Cerebellar cortex (tissue), 1 donor: Measurements from ENCODE around the gene CDH13.

Source experiments
- DNase-seq: peaks from one replicate; pipeline ENCODE4 v3.0.0-alpha.2; 2015; ENCODE audit warnings: low spot score

Gene CDH13

DNA sequence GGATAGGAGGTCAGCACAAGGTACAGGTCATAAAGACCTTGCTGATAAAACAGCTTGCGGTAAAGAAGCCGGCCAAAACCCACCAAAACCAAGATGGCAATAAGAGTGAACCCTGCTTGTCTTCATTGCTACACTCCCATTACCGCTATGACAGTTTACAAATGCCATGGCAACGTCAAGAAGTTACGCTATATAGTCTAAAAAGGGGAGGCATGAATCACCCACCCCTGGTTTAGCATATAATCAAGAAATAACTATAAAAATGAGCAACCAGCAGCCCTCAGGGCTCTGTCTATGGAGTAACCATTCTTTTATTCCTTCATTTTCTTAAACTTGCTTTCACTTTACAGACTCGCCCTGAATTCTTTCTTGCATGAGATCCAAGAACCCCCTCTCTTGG is 1180.0 kb downstream of the CDH13 start:
- DNase-seq: no peak

- no peak for DNase-seq
These were observed 1180.5 kb downstream of the CDH13 start for GRCh38 chr16:83807327-83807709.

- peak; percentile 90 for DNase-seq
These were observed 1181.2 kb downstream of the CDH13 start, which contains the start of gene HSBP1 for GRCh38 chr16:83807710-83808572. Gene HSBP1 (plus strand): TSS chr16:83807978. CDS start chr16:83808077, 99 bp downstream.

- no peak for DNase-seq
These were observed 1181.8 kb downstream of the CDH13 start for GRCh38 chr16:83808573-83809014.

DNA sequence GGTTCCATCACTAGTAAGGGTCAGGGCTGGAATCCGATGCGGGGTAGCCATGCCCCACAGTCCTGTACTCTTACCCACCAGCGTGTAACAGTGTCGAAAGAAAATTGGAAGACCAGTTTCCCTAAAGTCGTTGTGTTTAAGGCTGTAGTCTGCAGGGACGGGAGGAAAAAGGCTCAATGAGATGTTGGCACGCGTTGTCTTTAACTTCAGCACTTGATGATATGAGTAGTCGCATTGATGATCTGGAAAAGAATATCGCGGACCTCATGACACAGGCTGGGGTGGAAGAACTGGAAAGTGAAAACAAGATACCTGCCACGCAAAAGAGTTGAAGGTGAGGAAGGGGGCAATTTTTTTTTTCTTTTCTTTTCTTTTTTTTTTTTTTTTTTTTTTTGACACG is 1182.3 kb downstream of the CDH13 start:
- no peak for DNase-seq

GRCh38 chr16:83810901-83811300 is 1184.1 kb downstream of the CDH13 start:
- no peak for DNase-seq

DNA sequence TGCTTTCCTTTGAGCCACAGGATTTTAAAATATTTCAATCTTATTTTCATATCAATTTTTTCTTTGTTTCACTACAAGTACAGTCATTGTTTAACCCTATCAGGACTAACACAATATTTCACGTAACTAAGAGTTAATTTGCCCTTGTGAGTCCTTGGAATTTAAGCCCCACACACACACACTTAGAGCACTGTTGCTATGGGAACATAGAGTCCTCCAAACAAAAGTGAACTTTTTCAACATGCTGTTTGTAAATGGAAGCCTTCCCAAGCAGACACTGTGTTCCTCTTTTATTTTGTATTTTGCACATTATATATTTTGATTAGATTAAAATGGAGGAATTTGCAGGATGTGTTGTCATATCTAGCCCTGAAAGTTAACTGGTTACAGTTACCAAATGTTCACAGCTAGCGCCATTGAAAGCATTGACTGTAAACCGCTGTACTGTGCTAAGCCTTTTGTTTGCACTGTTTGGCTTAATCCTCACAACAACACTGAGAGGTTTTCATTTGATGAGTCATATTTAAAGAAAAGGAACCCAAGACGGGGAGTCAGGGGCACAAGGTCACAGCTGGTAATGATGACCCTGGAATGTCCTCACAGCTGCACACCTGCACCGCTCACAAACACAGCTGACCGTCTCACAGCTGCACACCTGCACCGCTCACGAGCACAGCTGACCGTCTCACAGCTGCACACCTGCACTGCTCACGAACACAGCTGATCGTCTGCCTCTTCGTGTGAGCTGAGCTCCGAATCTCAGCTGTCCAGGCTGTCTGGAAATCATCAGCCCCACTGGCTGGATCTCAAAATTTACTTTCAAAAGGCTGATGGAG is 1187.3 kb downstream of the CDH13 start:
- DNase-seq: peak; percentile 54

GRCh38 chr16:83814659-83814985 is 1187.9 kb downstream of the CDH13 start:
- no peak for DNase-seq

GRCh38 chr16:83817022-83817421 is 1190.3 kb downstream of the CDH13 start:
- no peak for DNase-seq

- no peak for DNase-seq
These were observed 1191.5 kb downstream of the CDH13 start for GRCh38 chr16:83818276-83818675.

DNA sequence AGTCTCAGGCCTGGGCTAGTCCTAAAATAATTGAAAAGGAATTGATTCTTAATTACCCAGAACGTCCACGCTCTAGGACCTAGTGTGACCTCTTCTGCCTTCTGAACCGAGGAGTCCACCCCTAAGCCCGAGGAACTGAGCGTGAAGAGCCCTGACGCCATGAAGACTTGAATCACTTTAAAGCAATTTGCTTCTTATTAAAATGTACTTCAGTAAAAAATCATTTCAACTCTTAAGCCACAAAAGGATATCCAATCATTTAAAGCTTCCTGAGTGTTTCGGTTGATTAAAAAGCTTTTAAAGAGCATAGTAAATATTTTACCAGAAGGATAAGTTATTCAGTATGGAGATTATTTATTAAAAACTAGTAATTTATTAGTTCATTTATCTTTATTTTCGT is 1192.6 kb downstream of the CDH13 start:
- no peak for DNase-seq

DNA sequence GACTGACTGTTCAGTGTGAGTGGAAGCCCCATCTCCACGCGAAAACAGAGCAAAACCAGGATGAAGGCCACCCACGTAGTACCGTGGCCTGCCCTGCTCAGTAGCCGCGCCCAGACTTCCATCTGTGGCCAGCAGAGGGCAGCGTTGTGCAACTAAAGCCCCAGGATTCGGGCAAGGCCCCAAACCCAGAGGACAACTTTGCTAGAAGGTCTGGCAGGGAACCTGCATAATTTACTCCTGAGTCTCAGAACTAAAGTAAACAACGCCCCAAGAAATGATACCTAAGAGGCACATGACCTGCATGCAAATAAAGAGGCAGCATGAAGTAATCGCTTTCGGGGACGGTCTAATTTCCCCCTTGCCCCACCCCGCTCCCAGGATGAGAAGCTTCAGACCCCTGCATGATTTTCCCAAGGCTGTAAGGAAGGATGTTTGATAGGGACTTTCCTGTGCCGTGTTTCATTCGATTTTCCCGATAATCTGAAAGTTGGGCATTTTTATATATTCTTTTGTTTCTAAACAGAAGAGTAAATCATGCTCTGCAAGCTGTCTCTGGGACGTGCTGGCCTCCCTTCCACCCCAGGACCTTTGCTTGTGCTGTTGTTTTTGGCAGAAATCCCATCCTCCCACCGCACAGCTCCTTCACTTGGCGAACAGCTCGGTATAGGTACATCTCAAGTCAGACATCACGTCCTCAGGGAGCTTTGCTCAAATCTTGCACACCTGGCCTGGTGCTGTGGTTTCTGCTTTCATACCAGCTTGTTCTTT is 1199.6 kb downstream of the CDH13 start:
- peak; percentile 74 for DNase-seq

- DNase-seq: no peak
These were observed 1203.5 kb downstream of the CDH13 start for GRCh38 chr16:83830091-83830768.

- DNase-seq: no peak
These were observed 1204.1 kb downstream of the CDH13 start for GRCh38 chr16:83830769-83831455.

GRCh38 chr16:83831456-83831987 is 1204.8 kb downstream of the CDH13 start:
- no peak for DNase-seq

DNA sequence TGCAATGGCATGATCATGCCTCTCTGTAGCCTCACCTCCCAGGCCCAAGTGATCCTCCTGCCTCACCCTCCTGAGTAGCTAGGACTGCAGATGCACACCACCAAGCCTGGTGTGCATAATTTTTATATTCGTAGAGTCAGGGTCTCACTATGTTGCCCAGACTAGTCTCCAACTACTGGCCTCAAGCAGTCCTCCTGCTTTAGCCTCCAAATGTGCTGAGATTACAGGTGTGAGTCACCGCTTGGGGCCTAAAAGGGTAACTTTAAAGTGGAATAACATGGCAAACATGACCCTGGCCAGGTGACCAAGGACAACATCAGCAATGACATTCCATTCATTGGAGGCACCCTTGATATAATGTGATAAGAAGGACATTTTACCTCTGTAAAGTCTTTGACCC is 1207.2 kb downstream of the CDH13 start:
- no peak for DNase-seq

DNA sequence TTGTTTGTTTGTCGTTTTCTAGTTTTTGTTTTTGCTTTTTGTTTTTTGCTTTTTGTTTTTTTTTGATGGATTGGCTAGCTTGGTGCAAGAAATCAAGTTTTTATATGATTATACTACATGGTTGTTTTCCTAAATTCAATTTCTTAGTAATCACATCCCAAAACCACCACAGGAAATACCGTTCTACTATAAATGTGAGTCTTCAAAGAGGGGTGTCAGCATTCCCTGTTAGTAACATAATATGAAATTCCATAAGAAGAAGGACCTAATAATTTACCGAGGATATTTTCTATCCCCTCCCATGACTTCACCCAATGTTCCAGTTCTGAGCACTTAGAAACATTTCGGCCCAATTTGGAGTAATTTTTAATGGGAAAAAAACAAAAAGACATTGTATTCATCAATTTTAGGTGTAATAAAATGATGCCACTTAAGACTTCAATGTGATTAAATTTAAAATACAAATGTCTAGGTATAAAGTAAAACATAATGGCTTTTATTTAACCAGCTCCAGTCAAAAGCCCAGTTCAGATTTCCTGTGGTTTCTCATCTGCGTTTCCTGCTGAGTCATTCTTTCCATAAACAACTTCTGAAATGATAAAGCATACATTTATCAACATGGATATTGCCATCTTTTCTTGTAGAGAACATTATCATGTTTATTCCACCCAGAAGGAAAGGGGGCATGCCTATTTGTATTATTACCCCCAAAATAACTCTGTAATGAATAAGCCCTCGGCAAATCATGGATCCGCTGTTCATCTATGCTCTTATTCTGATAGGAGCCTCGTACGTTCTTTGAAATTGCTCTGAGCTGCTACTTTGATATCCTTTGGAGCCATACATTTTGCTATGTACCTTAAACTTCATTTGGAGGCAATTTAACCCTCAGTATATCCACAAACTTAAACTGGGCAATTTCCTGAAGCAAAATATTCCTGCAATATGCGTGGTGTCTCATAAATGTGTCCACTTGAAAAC is 1209.1 kb downstream of the CDH13 start:
- no peak for DNase-seq

GRCh38 chr16:83837566-83837965 is 1210.8 kb downstream of the CDH13 start:
- DNase-seq: no peak

DNA sequence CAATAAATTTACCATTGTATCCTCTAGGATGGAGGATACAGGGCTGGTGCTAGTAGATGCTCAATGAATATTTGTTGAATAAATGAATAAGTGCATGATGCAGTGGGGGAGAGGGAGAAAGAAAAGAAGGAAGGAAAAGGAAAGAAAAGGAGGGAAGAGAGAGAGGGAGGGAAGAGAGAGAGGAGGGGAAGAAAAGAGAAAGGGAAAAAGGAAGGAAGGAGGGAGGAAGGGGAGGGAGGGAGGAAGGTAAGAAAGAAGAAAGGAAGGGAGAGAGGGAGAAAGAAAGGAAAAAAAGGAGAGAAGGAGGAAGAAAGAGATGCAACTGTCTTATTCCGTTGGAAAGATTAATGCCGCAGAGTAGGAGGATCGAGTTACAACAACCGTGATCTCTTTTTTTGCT is 1211.4 kb downstream of the CDH13 start:
- DNase-seq: no peak

GRCh38 chr16:83839561-83839960 is 1212.8 kb downstream of the CDH13 start:
- no peak for DNase-seq
